ENCODE measurements around the gene TRIM47.
A peak's percentile ranks its signal among the peaks of the same experiment; 100 is the strongest.

The TRIM47 gene

GRCh38 chr17:75909051-75909811, 30.9 kb upstream of the TRIM47 start:
- DNase-seq (ENCODE audit: low read depth in 2 of 2): no peak

GRCh38 chr17:75908201-75908600, 29.8 kb upstream of the TRIM47 start:
- no peak for DNase-seq (ENCODE audit: low read depth in 2 of 2)

GRCh38 chr17:75906143-75906884, 27.9 kb upstream of the TRIM47 start:
- no peak for DNase-seq (ENCODE audit: low read depth in 2 of 2)

DNA sequence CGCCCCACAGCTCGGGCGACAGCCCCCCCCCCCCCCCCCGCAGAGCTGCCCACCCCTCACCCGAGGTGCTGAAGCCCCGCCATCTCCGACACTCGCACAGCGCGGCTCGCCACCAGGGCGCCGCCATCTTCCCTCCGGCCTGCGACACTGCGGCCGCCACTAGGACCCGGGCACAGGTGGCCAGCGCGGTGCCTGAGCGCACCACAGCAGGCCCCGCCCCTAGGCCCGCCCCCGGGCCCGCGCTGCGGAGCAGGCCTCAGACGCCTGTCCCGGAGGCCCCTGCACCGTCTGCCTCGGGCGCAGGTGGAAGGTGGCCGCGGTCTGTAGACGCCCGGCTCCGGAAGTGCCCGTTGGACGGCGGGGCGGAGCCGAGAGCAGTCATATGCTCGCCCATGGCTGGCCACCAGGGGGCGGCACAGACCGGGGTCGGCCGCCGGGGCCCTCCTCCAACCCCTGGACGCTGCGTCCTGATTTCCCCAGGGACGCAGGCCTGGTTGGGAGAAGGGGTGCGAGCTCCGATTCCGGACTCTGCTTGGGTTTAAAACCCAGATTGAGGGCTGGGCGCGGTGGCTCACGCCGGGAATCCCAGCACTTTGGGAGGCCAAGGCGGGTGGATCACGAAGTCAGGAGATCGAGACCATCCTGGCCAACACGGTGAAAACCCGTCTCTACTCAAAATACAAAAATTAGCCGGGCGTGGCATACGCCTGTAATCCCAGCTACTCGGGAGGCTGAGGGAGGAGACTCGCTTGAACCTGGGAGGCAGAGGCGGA, 26.6 kb upstream of the TRIM47 start, which contains the start of gene MRPL38:
Gene MRPL38, minus strand, starts transcription at position 136 of the 773 bp plus-strand sequence. Its CDS starts 9 bp downstream, at position 127.
- peak; percentile 92 to 96 for DNase-seq (ENCODE audit: low read depth in 2 of 2)

GRCh38 chr17:75902406-75902805, 24.0 kb upstream of the TRIM47 start:
- no peak for DNase-seq (ENCODE audit: low read depth in 2 of 2)

DNA sequence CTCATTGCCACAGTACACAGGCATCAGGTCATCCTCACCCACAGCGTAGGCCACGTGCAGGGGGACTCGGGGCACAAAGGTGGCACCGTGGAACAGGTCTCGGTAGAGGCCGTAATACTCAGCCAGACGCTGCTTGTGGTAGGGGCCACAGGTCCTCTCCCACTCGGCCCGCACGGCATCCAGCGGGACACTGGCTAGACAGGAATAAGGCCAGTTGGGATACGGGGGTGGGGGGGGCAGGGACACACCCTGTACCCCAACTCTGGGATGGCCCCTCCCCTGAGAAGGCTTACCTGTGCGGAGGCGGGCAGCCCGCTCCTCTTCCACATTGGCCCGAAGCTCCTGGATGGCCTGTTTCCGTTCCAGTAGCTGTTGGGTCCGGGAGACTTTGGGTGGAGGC, 23.3 kb upstream of the TRIM47 start:
- no peak for DNase-seq (ENCODE audit: low read depth in 2 of 2)

DNA sequence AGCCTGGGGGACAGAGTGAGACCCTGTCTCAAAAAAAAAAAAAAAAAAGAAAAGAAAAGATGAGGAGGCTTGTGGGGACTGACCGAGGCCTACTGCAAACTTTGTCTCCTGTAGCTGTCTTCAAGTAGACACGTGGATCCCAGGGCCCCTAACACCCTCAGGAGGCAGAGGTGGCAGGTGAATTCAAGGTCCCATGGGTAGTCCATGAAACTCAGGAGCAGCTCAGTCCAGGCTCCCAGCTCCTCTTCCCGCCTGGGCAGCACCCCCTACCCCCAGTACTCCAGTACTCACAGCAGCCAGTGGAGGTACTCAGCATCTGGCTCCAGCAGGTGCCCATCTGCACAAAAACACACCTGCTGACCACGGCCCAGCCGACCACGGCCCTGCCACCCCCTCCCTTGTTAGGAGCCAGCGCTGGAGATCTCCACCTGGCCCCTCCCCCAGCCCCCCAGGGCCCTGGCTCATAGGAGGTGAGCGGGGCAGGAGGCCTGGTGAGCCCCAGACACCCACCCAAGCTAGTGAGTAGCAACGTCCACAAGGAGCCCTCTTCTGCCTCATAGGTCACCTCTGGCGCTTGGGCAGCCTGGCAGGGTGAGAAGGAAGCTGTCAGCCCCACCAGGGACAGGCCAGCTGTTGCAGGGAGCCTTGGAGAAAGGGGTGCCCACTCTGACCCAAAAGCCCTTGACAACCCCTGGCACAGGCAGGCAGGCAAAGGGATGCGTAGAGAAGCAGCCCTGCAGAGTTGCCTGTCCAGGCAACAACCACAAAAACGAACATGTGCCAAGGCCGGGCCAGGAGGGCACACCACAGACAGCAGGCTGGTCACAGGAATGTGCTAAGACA, 22.5 kb upstream of the TRIM47 start:
- DNase-seq (ENCODE audit: low read depth in 2 of 2): no peak

GRCh38 chr17:75899767-75900468, 21.5 kb upstream of the TRIM47 start:
- DNase-seq (ENCODE audit: low read depth in 2 of 2): no peak

DNA sequence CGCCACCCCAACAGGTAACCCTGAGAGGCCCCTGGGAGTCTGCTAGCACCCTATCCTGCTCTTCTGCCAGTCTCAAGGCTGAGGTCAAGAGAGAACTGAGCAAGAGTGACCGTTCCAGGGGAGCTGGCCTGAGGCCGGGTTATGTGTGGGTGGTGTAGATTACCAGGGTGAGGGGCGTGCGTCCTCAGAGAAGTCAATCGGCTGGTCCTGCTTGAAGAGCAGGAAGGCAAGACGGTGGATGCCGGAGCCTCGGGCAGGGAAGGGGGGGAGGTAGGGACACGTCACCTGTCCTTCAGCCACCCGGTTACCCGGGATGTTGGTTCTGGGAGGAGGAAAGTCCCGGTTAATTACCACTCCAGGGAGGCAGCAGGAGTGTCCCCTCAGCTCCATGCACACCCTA, 21.0 kb upstream of the TRIM47 start:
- DNase-seq (ENCODE audit: low read depth in 2 of 2): no peak

- DNase-seq (ENCODE audit: low read depth in 2 of 2): no peak
Observed at GRCh38 chr17:75898791-75899190, 20.4 kb upstream of the TRIM47 start.

GRCh38 chr17:75898065-75898464, 19.7 kb upstream of the TRIM47 start:
- no peak for DNase-seq (ENCODE audit: low read depth in 2 of 2)

GRCh38 chr17:75897160-75898019, 19.0 kb upstream of the TRIM47 start:
- DNase-seq (ENCODE audit: low read depth in 2 of 2): no peak

- DNase-seq (ENCODE audit: low read depth in 2 of 2): peak; percentile 71 to 72
Observed at GRCh38 chr17:75896415-75897159, 18.2 kb upstream of the TRIM47 start, which contains the start of gene TRIM65. TSS of gene TRIM65 (minus strand) at chr17:75896951. CDS start at chr17:75896937, 14 bp downstream.

DNA sequence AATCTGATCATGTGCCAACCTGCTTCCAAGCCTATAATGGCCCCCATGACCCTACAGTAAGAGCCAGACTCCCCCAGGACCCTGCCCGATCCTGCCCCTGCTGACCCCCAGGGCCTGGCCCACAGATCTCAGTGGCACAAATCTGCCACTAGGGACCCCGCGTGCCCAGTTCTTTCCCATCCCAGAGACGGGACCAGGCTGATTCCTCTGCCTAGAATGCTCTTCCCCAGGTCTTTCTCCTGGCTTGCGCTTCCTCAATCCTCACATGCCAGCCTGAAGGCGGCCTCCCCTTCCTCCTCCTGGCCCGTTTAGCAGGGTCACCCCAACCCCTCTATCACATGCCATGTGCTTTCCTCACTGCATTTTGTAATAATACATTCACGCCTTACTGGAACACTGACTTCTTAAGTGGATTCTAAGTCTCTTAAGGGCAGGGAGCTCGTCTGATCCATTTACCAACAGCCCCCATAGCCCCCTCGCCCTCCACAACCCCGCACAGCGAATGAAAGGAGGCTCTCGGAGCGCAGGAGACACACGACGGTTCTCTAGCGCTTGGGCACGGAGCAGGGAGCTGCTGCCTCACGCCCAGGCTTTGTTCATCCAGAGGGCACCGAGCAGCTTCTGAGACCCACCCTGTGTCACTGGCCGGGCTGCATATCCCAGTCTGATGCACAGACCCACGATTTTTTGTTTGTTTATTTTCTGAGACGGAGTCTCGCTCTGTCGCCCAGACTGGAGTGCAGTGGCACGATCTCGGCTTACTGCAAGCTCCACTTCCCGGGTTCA, 17.2 kb upstream of the TRIM47 start:
- DNase-seq (ENCODE audit: low read depth in 2 of 2): no peak

DNA sequence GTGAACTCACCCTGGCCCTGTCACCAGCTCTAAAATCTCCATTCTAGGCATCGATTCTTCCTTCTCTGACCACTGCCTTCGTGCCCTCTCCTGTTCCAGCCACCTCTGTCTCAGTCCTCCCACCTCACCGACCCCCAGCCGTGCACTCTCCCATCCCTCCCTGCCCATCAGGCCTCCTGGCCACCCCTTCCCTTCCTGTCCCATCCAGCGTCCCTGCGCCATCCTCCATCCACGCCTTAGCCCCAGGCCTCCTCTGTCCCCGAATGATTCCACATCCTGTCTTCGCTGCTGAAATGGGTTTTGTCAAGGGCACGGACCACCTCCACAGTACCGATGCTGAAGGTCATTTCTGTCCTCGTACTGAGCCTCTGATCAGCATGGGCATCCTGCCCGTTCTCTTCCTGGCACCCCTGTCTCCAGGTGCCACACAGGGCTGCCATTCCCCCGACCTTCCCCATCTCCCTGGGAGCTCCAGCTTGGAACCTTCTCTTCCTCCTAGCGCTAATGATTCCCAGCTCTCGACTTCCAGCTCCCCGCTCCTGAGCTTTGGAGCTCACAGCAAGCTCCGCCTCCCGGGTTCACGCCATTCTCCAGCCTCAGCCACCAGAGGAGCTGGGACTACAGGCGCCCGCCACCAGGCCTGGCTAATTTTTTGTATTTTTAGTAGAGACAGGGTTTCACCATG, 15.8 kb upstream of the TRIM47 start:
- no peak for DNase-seq (ENCODE audit: low read depth in 2 of 2)

- DNase-seq (ENCODE audit: low read depth in 2 of 2): no peak
Observed at GRCh38 chr17:75893305-75894048, 15.1 kb upstream of the TRIM47 start.
